CD4-positive, alpha-beta T cell treated with Interleukin-17A for 1 hour (primary cell): Measurements from ENCODE around the gene SLC46A1.

Experiments
- DNase-seq: peaks from one replicate; pipeline ENCODE4 v3.0.0-alpha.2; 2020

The SLC46A1 gene

GRCh38 chr17:28402844-28403243, 3.2 kb downstream of the SLC46A1 start:
- DNase-seq = no peak

- no peak for DNase-seq
These were observed 3.8 kb downstream of the SLC46A1 start for GRCh38 chr17:28402224-28402630.

GRCh38 chr17:28399808-28400207, 6.2 kb downstream of the SLC46A1 start:
- DNase-seq = no peak

GRCh38 chr17:28398280-28398981, 7.6 kb downstream of the SLC46A1 start:
- DNase-seq = no peak

GRCh38 chr17:28397687-28398279, 8.2 kb downstream of the SLC46A1 start:
- DNase-seq = no peak

GRCh38 chr17:28397275-28397674, 8.7 kb downstream of the SLC46A1 start:
- DNase-seq = no peak

- no peak for DNase-seq
These were observed 9.3 kb downstream of the SLC46A1 start for GRCh38 chr17:28396635-28397239.

- DNase-seq = no peak
These were observed 10.0 kb downstream of the SLC46A1 start for GRCh38 chr17:28395968-28396367.

GRCh38 chr17:28395426-28395825, 10.6 kb downstream of the SLC46A1 start:
- DNase-seq = no peak

- DNase-seq = no peak
These were observed 11.5 kb downstream of the SLC46A1 start for GRCh38 chr17:28394337-28395116.

- DNase-seq = no peak
These were observed 13.5 kb downstream of the SLC46A1 start for GRCh38 chr17:28392491-28392890.

- no peak for DNase-seq
These were observed 14.6 kb downstream of the SLC46A1 start for GRCh38 chr17:28391401-28391800.

GRCh38 chr17:28390984-28391383, 15.0 kb downstream of the SLC46A1 start:
- DNase-seq = no peak

GRCh38 chr17:28390563-28390962, 15.4 kb downstream of the SLC46A1 start:
- DNase-seq = no peak

GRCh38 chr17:28390141-28390540, 15.9 kb downstream of the SLC46A1 start:
- no peak for DNase-seq

GRCh38 chr17:28388106-28388505, 17.9 kb downstream of the SLC46A1 start:
- no peak for DNase-seq

GRCh38 chr17:28386391-28386790, 19.6 kb downstream of the SLC46A1 start:
- no peak for DNase-seq

GRCh38 chr17:28385406-28385805, 20.6 kb downstream of the SLC46A1 start:
- DNase-seq = no peak

- no peak for DNase-seq
These were observed 21.0 kb downstream of the SLC46A1 start for GRCh38 chr17:28385037-28385400.

- peak; percentile 65 for DNase-seq
These were observed 21.6 kb downstream of the SLC46A1 start for GRCh38 chr17:28384281-28385036.

GRCh38 chr17:28381141-28381825, 24.7 kb downstream of the SLC46A1 start:
- DNase-seq = no peak
